ENCODE data around the gene GAB4.

DNA sequence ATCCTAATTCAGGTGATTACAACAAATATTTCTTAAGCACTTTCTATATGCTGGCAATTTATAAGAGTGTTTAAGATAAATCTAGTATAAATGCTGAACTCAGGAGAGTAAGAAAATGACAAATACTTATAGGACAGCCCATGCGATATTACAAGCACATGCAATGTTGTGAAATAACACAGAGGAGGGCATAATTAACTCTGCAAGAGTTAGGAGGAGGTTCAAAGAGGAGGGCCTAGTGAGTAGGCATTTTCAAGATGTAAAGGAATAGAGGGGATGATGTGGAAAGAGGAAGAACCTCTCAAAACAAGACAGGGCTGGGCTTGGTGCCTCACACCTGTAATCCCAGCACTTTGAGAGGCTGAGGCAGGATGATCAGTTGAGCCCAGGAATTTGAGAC is 39.6 kb upstream of the GAB4 start:
- no peak for TF ChIP-seq POLR2A (IDR thresholded peaks at IDR 0.05; ENCODE audit: low read depth, low read length)
- no peak for TF ChIP-seq POU2F2 (IDR thresholded peaks at IDR 0.05; ENCODE audit: low read depth, low read length)
- no peak for TF ChIP-seq POLR2AphosphoS5 (IDR thresholded peaks at IDR 0.05; ENCODE audit: low read depth, low read length)
- TF ChIP-seq TAF1 (IDR thresholded peaks at IDR 0.05; ENCODE audit: low read depth, low read length) = no peak
- TF ChIP-seq PAX5 (IDR thresholded peaks at IDR 0.05; ENCODE audit: insufficient read depth, low read length, severe bottlenecking) = no peak
- no peak for TF ChIP-seq SPI1 (IDR thresholded peaks at IDR 0.05; ENCODE audit: low read depth, low read length)

Data from GM12891 (cell line).